Stimulated activated naive CD4-positive, alpha-beta T cell (primary cell): ENCODE data around the gene C1QTNF9.
A peak's percentile ranks its signal among the peaks of the same experiment; 100 is the strongest.
"Not testable (repeated sequence)": the region's sequence is repeated elsewhere in the genome, so short reads cannot be mapped to it uniquely, and the experiment has no call there.

Experiments used
- DNase-seq, 6 experiments: peaks; one replicate each; lab custom pipeline; 2025; lab: John Stamatoyannopoulos, UW

The C1QTNF9 gene

GRCh38 chr13:24309300-24309699 is at the start of gene C1QTNF9:
C1QTNF9 (plus strand) TSS chr13:24309580; CDS start chr13:24316004, 6,424 bp downstream.
- DNase-seq = not testable (repeated sequence)

GRCh38 chr13:24261566-24261965 is 47.8 kb upstream of the C1QTNF9 start:
- peak; percentile 13 to 75 (median 49) for DNase-seq

GRCh38 chr13:24263632-24264031 is 45.7 kb upstream of the C1QTNF9 start:
- DNase-seq = no peak

- peak; percentile 57 to 80 (median 76) for DNase-seq
These were observed 44.4 kb upstream of the C1QTNF9 start for GRCh38 chr13:24264976-24265375.

- no peak for DNase-seq
These were observed 43.9 kb upstream of the C1QTNF9 start for GRCh38 chr13:24265453-24265852.

GRCh38 chr13:24267274-24267673 is 42.1 kb upstream of the C1QTNF9 start:
- peak in 3 of 6 experiments; percentile 35 to 55 (median 45) for DNase-seq

- no peak for DNase-seq
These were observed 41.6 kb upstream of the C1QTNF9 start for GRCh38 chr13:24267801-24268200.

- DNase-seq = no peak
These were observed 39.6 kb upstream of the C1QTNF9 start for GRCh38 chr13:24269821-24270220.

- DNase-seq = peak; percentile 31 to 82 (median 54)
These were observed 38.7 kb upstream of the C1QTNF9 start for GRCh38 chr13:24270639-24271141.

- no peak for DNase-seq
These were observed 38.2 kb upstream of the C1QTNF9 start for GRCh38 chr13:24271231-24271600.

GRCh38 chr13:24271601-24272451 is 37.6 kb upstream of the C1QTNF9 start:
- DNase-seq = peak; percentile 58 to 86 (median 78)

GRCh38 chr13:24272452-24273161 is 36.8 kb upstream of the C1QTNF9 start:
- DNase-seq = peak in 3 of 6 experiments; percentile 13 to 56 (median 49)

- DNase-seq = no peak
These were observed 35.5 kb upstream of the C1QTNF9 start for GRCh38 chr13:24273926-24274325.

- peak; percentile 26 to 64 (median 36) for DNase-seq
These were observed 34.8 kb upstream of the C1QTNF9 start for GRCh38 chr13:24274452-24275021.

- no peak for DNase-seq
These were observed 34.3 kb upstream of the C1QTNF9 start for GRCh38 chr13:24275041-24275440.

GRCh38 chr13:24276306-24276705 is 33.1 kb upstream of the C1QTNF9 start:
- DNase-seq = peak in 3 of 6 experiments; percentile 55 to 64 (median 57)

- no peak for DNase-seq
These were observed 32.5 kb upstream of the C1QTNF9 start for GRCh38 chr13:24276861-24277260.

GRCh38 chr13:24277761-24278160 is 31.6 kb upstream of the C1QTNF9 start:
- DNase-seq = no peak

- DNase-seq = no peak
These were observed 29.9 kb upstream of the C1QTNF9 start for GRCh38 chr13:24279327-24280110.

- no peak for DNase-seq
These were observed 28.7 kb upstream of the C1QTNF9 start for GRCh38 chr13:24280720-24281119.

GRCh38 chr13:24281188-24282008 is 28.0 kb upstream of the C1QTNF9 start:
- no peak for DNase-seq
